HG03139 (cell line): ENCODE data around the gene SH3YL1.

ENCODE experiments used
- ATAC-seq: cut with Tn5 transposase; IDR thresholded peaks from one replicate; pipeline ENCODE4 v1.9.1; 2021; ENCODE audit not compliant: unreplicated experiment

Gene SH3YL1

DNA sequence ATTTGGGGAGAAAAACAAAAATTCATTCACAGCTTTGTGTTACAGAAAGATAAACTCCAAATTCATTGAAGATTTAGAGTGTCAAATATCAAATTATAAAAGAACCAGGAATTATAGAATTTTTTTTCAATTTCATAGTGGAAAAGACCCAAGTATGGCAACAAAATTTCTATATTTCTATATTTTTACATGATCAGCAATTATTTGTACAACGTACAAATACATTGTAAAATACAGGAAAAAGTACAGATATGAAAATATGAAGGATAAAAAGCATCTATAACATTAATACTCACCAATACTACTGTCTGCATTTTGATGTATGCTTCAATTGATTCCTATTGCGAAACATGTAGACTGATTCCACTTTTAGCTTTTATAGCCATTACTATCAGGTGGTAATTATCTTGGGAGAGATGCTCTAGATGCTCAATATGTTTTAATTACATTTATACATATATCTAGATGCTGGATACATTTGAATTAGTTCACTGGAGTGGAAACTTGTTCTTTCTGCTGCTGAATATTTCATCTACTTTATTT, 4.0 kb downstream of the SH3YL1 start:
- ATAC-seq: no peak

DNA sequence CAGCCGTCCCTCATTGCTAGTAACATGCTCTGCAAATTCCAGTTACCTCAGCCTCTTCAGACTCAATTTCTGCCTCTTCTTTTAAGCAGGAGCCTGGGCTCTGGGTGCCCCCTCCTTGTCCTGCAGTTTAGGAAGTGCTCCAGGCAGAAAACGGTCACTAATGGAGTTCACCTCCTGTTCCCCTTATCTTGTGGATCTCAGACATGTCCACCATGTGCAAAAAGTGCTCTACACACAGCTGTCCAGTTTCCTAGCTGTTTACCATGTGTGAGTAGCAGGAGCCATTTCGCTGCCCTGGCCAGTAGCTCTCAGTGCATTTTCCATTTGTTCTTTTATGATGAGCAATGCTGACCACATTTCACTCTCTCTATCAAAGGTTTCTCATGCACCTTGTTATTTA, 4.9 kb downstream of the SH3YL1 start:
- ATAC-seq: no peak

GRCh38 chr2:257842-258241, 6.0 kb downstream of the SH3YL1 start:
- ATAC-seq: no peak

- no peak for ATAC-seq
Measured at GRCh38 chr2:257429-257828, 6.4 kb downstream of the SH3YL1 start.

DNA sequence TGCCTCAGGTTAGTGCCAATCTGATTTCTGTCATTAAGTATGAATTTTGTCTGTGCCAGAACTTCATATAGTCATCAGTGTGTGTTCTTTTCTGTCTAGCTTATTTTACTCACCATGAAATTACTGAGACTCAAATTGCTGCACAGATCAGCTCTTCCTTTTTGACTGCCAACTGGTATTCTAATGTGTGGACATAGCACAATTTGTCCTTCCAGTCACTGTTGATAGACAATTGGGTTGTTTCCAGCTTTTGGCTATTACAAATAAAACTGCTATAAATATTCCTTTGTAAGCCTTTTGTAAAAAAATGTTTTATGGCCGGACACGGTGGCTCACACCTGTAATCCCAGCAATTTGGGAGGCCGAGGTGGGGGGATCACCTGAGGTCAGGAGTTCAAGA, 7.7 kb downstream of the SH3YL1 start:
- no peak for ATAC-seq

GRCh38 chr2:255195-255594, 8.6 kb downstream of the SH3YL1 start:
- ATAC-seq: no peak

DNA sequence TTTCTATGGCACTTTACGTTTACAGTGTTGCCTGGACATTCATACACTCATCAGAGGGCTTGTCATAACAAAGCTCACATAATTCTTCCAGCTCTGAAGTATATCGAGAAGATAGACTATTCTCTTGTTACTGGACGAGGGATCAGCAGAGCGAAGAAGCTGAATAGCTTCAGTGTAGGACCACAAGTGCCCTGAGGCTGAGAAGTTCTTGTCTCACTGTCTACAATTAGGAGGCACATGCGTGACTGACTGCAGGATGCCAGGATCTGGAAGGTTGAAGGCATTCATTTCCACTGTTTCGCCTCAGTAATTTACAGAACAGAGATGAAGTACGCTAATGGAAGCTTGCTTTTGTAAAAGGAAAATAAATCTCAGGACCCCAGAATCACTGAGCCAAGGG, 9.6 kb downstream of the SH3YL1 start:
- ATAC-seq: no peak

DNA sequence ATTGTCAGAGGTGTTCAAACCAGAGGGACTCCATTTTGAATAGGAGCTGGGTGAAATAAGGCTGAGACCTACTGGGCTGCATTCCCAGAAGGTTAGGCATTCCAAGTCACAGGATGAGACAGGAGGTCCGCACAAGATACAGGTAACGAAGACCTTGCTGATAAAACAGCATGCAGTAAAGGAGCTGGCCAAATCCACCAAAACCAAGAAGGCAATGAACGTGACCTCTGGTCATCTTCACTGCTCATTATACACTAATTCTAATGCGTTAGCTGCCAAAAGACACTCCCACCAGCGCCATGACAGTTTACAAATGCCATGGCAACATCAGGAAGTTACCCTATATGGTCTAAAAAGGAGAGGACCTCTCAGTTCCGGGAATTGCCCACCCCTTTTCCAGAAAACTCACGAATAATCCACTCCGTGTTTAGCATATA, 10.6 kb downstream of the SH3YL1 start:
- ATAC-seq: no peak

- no peak for ATAC-seq
Measured at GRCh38 chr2:252001-252602, 11.7 kb downstream of the SH3YL1 start.

GRCh38 chr2:249538-250042, 14.2 kb downstream of the SH3YL1 start:
- no peak for ATAC-seq

GRCh38 chr2:248724-249123, 15.1 kb downstream of the SH3YL1 start:
- no peak for ATAC-seq

DNA sequence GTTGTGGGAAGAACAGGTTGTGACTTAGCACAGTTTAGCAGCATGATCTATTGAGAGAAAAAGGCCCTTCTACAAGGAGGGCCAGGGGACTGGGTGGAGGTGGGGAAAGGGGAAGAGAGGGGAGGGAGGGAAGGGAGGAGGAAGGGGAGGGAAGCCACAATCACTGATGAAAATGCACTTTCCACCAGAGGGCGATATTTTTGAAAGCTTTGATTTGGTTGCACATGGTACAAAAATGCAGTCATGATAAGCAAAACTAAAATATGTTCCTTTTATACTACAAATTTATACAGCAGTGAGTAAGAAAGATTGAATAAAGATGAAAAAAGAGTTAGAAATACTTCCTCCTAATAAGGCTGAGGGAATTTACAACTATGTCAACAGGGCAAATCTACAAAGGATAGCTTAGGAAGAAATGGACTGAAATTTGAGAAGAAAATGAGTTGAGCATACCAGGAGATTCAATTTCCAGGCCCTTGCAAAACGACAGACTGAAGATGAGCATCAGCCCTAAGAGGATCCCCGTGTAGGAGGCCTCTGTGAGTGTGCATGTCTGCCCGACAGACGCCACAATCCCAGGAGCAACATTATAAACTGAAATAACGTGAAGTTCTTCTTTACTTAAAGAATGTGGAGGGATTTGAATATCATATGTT, 17.2 kb downstream of the SH3YL1 start:
- ATAC-seq: no peak

- ATAC-seq: no peak
Measured at GRCh38 chr2:244547-244946, 19.3 kb downstream of the SH3YL1 start.

GRCh38 chr2:238869-239268, 25.0 kb downstream of the SH3YL1 start:
- ATAC-seq: no peak

DNA sequence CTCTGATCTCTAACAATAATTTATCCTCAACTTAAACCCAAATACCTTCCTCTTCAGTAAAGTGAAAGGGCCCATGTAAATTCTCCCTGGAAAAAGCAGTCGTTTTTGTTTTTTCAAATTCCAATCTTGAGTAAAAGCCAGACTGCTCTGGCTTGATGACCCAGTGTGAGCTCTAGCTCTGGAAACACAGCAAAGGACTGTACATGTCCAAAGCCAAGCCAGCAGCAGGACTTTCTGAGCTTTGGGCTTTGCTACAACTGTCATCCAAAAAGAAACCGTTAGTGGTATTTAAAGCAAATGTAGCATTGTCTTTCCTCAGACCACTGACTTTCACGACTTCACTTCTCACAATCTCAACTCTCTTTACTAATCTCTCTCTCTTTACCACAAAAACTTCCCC, 25.4 kb downstream of the SH3YL1 start:
- no peak for ATAC-seq

GRCh38 chr2:237878-238277, 26.0 kb downstream of the SH3YL1 start:
- ATAC-seq: no peak

DNA sequence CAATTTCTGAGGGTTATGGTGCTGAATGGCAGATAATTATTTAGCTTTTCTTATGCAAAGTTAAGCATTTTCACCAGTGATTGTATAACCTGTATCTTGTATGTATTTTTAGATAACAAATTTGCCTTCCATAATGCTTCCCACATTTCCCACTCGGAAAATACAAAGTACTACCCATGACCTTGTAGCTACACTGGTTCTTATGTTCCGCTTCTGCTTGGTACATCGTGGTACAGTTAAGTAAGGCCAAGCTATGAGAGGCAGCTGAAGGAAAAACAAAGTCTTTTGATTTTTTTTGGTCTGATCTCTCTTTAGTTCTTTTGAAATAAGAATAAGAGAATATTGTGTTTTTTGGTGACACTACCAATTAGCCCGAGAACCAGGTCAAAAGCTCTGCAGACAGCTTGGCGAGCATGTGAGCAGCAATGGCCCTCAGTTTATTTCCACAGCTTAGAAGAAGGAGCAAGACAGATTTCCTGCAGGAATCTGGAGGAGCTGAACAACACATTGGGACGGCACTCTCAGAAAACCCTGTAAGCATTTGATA, 26.8 kb downstream of the SH3YL1 start:
- no peak for ATAC-seq

DNA sequence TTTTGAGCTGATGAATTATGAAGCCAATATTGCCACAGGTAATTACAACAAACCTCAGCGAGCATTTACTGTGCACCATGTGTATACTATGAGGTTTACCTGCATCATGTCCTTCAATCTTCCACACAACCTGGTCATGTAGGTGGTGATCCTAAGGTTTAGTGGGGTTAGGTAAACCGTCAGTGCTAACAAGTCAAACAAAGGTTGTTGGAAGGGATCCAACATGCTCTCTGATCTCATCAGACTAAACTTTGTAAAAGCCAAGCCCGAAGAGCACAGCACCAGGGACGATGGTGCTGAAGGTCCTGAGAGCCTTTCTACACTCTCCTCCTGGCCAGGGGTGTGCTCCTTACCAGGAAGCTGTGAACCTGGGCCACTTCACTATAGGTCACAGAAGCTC, 29.4 kb downstream of the SH3YL1 start:
- ATAC-seq: no peak

- no peak for ATAC-seq
Measured at GRCh38 chr2:233030-233429, 30.8 kb downstream of the SH3YL1 start.

GRCh38 chr2:231521-232185, 32.2 kb downstream of the SH3YL1 start:
- ATAC-seq: no peak

DNA sequence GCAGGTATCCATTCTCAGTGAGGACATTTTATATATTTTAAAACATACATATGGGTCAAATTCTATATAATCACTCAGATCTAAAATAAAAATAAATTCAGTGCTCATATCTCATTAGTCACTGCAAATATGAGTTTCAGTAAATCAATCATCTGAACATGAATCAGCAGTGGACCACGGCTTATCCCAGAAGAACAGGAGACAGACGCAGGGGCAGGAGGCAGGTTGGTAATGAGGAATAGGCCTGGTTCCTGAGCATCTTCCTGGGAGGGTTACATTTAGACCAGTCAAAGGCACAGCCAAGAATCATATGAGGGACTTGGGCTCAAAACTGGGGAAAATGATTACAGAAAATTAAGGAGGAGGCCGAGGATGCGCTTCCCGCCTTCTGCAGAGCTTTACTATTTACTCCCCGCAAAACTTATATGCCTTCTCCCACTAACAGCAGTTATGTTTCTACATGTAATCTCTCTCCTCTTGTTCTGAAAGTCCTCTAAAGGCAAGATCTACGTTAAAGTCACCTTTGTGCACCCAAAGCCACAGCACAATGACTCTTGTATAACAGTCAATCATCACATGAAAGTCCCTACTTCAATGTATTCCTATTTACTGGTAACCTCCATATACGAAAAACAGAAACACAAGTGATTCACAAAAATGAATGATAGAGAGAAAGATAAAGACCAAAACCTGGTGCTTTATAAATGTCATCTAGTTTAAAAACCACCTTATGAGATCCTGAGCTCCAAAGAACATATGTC, 35.1 kb downstream of the SH3YL1 start:
- no peak for ATAC-seq
